ENCODE data around the gene GAB1.
"Not testable (repeated sequence)": the region's sequence is repeated elsewhere in the genome, so short reads cannot be mapped to it uniquely, and the experiment has no call there.

GAB1 gene

DNA sequence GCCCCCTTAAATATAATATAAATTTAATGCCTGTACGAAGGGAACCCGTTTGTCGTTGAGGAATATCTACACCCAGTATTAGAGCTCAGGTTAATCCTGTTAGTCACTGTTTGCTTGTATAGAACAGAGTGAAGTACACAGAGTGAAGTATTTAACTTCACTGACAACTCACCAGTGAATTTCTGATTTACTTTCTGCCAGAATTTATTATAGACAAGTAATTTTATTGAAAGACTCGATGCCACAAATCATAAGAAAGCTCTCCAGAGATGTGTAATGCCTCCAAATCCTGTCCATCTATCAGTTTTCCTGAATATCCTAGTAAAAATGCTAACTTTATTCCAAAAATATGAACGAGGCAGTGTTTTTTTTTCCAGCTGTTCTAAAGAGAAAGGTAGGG is 1.6 kb downstream of the GAB1 start:
- no peak for DNase-seq (ENCODE audit: low read depth)

DNA sequence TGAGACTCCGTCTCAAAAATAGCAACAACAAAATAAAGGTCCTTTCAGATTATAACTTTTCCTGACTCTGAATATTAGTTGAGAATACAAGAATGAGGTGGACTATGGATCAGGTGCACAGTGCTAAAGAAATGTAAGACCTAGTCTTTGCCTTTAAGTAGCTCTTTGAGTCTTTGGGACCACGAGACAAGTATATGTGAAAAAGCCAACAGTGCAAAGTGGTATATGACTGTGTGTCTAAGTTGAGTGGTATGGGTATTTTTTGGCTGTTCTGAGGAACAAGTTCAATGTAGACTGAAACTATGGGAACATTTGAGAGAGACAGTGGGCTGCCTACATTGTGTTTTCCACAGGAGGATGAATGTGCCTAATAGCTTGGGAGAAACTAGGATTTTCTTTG is 2.8 kb downstream of the GAB1 start:
- DNase-seq (ENCODE audit: low read depth): no peak

DNA sequence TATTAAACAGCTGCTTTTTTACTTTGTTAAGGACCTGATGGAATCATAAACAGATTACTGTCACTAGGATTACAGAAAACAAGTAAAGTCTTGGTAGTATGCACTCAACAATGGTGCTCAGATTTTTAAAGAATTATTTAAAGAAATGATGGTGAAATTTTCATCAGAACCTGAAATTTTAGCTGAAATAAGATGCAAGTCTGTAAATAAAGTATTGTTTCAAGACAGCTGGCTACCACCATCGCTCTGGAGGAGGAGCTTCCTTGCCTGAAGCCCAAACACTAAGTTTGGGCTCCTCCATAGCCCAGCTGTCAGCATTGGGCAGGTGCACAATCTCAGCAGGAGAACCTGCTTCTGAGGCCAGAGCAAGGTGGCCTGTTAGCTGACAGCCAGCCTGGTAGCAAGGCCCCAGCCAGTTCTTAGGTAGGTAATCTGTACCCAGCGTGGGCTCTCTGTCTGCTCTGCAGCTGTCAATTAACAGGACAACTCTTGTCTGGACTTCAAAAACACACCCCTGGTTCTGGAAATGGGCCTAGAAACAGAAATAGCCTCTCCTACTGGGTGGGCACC is 4.6 kb downstream of the GAB1 start:
- no peak for DNase-seq (ENCODE audit: low read depth)

DNA sequence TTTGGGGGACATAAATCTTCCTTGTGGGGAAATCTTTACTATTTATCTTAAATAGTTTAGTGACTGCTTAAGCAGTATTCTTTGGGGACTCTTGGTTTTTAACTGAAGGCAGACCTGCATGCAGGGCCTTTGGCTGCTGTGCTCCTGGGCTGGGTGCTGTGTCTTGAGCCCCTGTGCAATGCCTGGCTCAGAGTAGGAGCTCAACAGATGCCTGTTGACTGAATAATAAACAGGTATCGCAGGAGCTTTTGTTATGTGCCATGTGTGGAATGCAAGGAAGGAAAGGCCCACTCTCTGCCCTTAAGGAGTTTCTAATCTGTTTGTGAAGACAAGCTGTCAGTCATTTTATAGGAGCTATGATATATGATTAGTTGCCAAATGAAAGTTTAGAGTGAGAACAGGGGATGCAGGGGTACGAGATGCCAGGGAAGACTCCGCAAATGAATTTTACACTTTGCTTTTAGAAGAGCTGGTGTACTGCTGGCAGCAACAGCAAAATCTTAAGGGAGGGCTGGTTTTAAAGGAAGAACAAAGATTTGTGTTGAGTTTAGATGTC is 6.7 kb downstream of the GAB1 start:
- DNase-seq (ENCODE audit: low read depth): no peak

DNA sequence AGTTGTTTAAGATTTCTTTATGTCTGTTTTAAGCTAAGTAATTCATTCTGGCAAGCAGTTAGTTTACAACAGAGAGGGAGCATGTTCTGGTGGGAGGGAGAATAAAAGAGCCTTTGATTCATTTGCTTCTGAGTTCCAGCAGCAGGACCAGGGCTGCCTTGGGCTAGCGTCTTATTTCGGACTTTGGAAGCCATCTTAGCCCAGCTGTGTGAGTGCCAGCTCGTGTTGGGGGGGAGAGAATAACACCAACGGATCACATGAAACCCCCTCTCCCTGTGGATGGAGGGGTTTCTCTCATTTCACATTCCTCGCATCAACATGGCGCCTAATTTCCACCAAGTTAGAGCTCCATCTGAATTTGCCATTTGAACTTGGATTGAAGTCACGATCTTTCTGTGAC is 7.4 kb downstream of the GAB1 start:
- no peak for DNase-seq (ENCODE audit: low read depth)

DNA sequence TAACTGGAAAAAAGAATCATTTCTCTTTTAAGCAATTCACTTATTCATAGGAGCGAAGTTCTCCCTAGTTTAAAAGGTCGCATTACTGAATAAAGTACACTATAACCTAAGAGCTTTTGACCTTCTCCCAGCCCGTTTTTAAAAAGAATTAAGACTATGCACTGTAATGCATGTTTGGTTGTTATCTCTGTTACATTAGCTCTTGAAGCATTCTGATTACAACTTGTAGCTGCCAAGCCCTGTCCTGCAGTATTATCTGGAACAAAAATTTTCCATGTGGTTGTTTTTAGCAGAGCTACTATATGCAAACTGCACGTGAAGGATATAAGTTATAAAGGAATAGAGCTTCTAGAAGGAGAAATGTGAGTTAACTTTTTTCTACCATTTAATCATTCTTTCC is 8.1 kb downstream of the GAB1 start:
- DNase-seq (ENCODE audit: low read depth): no peak

DNA sequence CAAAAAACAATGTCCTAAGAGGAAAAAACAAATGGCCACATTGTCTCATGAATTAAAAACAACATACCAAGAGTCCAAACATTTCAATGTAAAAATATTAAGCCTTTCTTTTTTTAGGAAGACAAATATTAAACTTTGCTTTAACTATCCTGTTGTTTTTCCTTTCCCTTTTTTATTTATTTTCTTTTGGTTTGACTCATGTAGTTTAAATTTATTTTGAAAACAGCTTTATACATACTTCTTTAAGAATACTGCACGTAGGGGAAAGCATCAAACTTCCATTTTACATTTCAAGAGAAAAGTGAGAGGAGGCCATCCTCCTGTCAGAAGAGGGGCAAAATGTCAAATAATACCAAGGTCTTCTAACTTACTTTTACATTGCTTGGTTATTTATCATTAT is 8.7 kb downstream of the GAB1 start:
- no peak for DNase-seq (ENCODE audit: low read depth)

DNA sequence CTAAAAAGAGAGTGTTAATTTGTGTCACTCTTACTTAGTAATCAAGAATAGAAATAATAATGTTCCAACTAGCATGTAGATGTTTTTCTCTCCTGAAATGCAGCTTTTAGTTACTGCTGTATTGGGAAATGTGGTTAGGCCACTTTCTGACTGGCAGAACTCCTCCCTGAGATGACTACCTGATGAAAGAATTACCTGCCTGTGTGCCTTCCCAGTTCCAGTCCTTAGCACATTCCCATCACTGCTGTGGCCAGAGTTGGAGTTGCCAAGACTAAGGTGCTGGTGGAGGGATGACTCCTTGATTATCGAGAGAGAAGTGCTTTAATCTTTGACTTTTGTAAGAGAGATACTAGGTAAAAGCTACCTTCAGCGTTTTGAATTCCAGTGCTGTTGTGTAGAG is 9.5 kb downstream of the GAB1 start:
- no peak for DNase-seq (ENCODE audit: low read depth)

DNA sequence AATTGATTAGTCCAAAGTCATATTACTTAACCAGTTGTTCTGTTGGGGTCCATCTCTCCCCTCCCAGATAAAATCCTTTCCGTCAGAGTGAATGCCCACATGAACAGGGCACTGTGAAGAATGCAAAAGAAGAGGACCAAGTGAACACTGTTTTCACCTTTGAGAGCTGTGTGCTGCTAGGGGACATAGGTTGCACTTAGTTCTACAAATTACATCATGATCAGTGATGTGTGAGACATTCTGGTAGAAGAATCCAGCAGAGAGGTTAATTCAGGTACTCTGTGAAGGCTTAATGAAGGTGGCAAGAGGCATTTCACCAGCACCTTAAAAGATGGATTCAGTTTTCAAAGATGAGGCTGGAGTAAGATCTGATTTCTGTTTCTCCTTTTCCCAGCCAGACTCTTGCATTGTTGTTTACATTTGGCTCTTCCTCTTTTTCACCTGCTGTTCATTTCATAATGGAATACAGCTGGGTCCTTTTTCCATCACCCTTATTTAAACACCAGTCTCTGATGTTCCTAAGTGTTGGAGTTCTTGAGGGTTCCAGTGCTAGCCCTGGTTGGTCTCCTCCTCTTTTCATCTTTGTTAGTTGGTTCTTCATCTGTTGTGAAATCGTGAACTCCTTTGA is 10.9 kb downstream of the GAB1 start:
- no peak for DNase-seq (ENCODE audit: low read depth)

DNA sequence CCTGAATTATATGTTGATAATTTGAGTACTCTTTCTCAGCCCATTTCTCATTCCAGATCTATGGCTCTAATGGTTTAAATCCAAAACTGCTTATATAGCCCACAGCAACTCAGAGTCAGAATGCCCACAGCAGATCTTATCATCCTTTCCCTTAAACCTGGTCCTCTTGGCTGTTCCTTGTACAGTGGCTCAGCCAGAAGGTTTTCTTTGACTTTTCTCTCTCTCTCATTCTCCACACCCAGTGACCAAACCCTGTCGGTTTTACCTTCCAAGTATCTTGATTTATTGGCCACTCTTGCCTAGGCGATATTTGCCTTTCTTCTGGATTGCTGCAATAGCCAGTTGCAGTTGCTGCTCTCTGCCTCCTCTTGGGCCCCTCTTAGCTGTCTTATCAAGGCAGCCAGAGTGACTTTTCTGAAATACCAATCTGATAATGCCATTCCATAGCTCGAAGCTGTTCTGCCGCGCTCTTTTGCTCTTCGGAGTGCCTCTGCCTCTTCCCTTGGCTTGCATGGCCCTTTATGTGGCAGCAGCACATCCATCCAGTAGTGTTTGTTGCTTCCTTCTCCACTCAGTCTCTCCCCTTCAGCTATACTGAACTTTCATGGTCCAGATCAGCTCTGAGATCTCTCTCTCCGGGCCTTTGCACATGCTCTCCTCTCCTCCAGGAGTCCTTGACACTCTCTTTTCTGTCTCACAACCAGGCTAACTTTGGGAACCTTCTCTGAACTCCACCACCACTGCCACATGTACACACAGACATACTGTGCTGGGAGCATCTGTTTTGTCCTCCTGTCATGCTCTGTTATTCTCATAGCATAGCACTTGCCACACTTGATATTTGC is 11.8 kb downstream of the GAB1 start:
- no peak for DNase-seq (ENCODE audit: low read depth)

DNA sequence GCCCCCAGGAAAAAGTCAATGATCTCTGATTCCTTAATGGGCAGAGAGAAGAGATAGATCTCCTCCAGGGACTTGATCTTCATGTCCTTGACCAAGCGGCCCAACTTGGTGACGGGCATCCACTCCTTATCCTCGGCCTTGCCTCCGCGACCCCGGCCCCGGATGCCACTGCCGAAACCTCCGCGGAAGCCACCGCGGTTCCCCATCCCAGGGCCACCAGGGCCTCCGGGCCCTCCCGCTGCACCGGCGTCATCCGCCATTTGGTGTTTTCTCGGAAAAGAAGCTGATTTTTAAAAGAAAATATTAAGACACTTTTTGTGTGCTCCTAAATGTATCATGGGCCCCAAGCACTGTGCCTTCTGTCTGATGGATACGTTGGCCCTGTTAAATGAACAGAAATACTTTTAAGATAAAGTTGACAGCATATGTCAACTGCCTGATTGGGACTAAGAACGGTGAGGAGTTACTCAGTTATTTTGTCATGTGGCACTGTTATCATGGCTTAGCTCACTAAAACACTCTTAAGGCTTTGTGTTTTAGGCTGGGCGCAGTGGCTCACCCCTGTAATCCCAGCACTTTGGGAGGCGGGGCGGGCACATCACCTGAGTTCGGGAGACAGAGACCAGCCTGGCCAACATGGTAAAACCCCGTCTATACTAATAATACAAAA is 13.3 kb downstream of the GAB1 start:
- DNase-seq (ENCODE audit: low read depth): not testable (repeated sequence)

DNA sequence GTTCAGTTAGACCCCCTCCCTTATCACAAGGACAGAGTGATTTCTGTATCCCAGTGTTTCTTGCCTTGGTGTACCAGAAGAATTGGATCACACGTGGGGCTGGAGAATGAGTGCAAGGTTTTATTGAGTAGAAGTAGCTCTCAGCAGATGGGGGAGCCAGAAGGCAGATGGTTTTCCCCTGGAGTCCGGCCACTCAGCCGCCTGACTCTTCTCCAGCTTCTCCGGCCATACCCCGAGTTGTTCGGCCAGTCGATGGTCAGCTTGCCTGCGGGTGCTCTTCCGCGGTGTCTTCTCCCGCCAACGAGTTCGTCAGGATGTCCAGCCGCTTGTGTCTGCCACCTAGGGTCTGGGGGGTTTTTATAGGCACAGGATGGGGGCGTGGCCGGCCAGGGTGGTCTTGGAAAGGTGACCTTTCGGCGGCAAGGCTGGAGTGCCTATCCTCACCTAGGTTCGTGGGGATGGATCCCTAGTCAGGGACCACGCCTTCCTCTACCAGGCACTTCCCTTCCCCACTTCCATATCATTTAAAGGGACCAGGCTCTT is 14.5 kb downstream of the GAB1 start:
- no peak for DNase-seq (ENCODE audit: low read depth)

DNA sequence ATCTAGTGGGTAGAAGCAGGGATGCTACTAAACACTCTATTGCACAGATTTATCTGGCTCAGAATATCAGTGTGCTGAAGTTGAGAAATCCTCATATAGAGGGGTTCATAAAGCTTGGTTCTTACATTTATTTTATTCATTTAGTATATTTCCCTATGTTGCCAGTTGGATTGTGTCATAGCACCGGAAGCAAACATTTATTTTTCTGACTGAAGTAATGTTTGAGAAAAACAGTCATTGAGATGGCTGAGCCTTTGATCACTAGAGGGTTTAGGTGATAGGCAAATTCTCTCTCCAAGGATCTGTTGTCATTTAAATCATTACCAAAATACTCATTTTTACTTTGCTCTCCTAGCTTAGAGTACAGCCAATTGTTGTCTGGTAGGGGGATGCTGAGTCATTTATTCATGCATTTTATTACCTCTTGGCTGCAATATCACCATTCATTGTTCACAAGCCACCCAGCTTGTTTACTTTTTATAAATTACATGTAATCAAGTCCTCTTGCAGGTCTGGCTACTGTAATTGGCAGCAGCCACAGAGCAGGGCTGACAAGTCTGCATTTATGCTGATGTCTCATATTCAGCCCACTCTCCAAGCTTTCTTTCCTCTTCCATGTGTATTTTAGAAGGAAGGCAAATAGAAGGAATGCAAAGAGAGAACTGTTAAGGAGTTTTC is 15.2 kb downstream of the GAB1 start:
- no peak for DNase-seq (ENCODE audit: low read depth)

DNA sequence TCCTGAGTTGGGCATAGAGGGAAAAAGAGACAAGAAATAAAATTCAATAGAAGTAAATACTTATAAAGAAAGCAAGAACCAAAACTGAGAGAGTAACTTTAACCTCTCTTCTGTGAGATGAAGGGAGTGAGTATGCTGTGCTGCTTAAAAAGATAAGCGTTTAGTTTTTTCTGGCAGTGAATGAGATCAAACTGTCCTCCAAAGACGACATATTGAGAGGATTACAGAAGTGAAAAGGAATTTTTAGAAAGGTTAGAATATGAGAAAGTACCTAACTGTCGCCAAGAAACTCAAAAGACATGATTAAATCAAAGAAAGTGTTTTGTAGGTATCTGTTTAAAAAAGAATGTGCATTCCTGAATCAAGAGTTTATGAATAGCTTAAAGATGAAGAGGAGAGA is 16.0 kb downstream of the GAB1 start:
- no peak for DNase-seq (ENCODE audit: low read depth)

DNA sequence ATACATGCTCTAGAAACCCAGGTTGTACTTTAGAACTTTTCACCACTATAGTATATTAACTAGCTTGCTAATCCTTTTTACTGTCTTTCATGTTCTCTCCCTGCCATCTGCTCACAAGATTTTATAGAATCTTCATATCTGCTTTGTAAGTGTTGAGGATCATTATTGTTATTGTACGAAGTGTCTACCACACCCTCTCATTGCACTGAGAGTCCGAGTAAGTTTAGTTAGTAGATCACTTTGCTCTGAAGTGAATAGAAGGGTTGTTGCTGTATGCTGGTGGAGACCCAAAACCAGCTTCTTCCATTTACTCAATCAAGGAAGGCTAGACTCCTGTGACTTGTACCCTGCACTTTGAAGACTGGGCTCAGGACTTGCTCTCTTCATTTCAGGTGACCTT is 17.1 kb downstream of the GAB1 start:
- DNase-seq (ENCODE audit: low read depth): no peak

DNA sequence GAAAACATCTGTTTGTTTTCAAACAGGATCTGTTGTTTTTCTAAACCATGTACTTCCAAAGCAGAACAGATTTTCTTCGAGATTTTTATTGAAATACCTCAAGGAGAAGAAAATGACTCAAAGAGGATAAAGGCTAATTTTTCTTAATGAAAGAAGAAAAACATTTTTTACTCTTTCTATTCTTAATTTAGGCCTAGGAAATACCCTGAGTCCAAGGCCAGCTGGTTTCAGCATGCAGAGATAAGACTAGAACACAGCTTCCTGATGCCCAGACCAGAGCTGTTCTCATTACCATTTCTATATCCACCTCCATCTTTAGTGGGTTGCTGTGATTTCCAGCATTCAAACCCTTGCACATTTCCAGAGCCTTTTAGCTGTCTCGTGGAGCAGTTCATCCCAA is 18.3 kb downstream of the GAB1 start:
- DNase-seq (ENCODE audit: low read depth): no peak

DNA sequence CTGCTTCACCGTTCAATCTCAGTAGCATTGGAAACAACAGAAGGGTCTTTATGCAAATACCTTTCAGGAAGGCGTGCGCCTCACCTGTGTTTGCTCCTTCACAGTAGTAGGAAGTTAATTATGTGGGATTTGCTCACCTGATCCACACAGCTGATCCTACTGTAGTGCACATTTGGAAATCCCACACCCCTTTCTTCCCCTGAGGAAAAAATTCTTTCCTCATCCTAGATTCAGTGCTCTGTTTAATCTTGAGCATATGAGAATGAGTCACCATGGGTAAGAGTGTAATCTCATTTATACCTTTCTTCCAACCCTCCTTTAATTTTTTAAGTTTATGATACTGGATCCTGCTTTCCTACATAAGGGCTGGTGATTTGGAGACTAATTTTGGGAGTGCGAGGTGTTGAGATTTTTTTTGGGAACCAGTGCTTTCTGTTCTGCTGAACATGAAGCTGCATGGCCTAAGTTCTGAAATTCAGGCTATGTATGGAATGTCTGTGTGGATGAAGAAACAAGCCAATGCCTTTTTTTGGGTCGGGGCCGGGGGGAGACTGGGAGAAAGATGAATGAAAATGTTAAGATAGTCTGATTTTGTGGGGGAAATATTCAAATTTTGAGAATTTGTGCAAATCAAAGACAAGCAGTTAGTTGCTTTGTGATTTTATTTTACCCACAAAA is 19.0 kb downstream of the GAB1 start:
- no peak for DNase-seq (ENCODE audit: low read depth)

DNA sequence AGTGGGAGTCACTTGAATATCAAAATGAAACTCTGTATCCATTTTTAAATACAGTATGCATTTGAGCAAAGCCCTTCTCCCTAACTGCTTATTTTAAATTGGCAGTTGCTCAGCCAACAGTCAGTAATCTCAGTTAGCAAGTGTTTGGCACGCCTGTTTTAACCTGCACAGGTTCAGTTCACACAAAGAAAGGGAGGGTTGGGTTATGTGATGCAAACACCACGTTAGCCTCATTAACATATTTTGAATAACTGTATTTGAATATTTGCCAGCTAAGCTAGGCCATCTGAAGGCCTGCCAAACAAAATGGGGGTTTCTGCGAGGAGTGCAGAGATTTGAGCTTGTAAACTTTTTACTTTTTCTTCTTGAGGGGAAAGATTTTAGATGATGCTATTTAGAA is 19.8 kb downstream of the GAB1 start:
- DNase-seq (ENCODE audit: low read depth): no peak

DNA sequence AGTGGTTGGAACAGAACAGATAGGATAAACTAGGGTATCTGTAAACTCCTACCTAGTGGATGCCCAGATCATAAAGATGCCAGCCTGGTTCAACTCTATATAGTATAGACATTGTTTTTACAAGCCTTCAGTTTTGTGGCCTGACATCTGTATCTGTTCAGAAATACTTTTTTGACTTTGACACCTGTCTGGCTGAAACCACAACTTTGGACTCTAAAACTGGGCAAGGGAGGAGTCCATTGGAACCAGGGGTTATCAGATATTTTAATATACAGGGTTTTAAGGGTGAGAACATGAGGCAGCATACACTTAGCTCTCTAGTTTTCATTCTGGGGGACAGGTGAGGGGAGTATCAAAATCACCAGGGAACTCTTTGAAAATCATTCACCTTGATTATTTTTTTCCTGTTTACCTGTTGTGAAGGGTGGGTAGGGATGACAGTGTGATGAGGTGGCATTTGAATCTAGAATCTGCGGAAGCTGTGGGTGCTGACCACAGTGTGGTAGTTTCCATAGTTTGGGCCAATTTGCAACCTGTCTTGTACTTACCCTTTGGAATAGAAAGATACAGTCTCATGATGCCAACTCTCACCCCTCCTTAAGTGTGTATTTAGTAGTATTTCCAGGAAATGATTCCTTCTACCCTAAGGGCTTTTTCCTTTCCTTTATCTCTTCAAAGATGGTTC is 20.6 kb downstream of the GAB1 start:
- no peak for DNase-seq (ENCODE audit: low read depth)

DNA sequence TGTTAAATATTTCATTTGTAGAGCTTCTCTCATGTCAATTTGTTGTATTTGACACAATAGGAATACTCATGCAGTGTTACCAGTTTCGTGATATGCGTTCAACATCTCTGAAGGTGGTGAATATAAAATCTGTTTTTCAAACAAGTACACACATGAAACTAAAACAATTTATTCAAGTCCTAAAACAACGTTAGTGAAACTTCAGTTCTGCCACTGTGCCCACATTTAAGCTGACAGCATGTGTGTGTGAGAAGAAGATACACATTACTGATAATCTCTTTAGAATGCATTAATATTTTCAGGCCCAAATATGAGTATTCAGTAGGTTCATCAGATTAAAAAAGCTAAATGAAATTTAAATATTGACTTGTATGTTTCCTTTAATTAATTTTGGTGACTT is 21.7 kb downstream of the GAB1 start:
- DNase-seq (ENCODE audit: low read depth): no peak
